ENCODE data around the gene MAPKAP1.

- TF ChIP-seq EZH2 (IDR thresholded peaks at IDR 0.05) (no peak), EZH2phosphoT487 (IDR thresholded peaks at IDR 0.05) (no peak)
These were observed 127.7 kb downstream of the MAPKAP1 start for GRCh38 chr9:125579030-125579932.
